ENCODE data around the gene BIRC2. TPM values are rescaled to one million over a fixed set of nuclear protein-coding genes. Genes with fewer than 3 reads are reported as not detected.

Gene BIRC2
- total and polyA plus RNA-seq, 4 donors = 14.1 to 46.7 (median 29.5) TPM

DNA sequence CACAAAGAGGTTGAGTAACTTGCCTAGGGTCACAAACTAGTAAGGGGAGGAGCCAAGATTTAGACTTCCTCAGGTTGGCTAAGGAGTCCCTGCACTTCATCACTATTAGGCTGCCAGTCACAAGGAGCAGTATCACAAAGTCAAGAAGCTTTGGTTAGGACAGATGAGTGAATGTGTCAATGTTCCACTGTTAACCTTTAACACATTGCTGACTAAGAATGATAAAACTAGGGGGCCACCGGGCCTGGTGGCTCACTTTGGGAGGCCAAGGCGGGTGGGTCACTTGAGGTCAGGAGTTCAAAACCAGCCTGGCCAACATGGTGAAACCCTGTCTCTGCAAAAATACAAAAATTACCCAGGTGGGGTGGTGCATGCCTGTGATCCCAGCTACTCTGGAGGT is 73.5 kb downstream of the BIRC2 start:
- H3K4me1 ChIP-seq (ENCODE audit: control insufficient read depth in 4 of 4, insufficient read depth in 4 of 4, low read length in 3 of 4) = peaks cover 0 to 12% (median 2%) of the 10 kb centered on the region in 4 donors

DNA sequence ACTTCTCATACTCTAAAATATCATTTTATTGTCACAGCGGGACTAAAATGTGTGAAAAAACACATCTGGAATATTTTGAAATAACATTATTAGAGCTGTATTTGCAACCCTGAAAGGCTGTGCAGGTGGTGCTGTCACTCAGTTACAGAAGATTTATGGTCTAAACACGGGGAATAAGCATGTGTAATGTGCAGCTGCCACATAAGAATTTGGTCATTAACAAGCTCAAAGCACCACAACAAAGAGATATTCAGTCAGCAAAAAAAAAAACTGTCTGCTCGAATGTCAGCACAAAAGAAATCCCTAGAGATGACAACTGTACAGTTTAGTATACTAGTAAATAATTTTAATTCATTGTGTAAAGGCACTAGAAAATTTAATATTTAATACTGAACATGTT is 74.2 kb downstream of the BIRC2 start:
- 77% methylated on average over 3 of the region's 3 CpGs for WGBS
- peaks cover 0 to 3% (median 1%) of the 10 kb centered on the region in 4 donors for H3K36me3 ChIP-seq (ENCODE audit: control insufficient read depth in 4 of 4, insufficient read depth in 3 of 4, low read depth in 1 of 4, low read length in 3 of 4)
- no peaks in the 10 kb centered on the region for H3K9me3 ChIP-seq (ENCODE audit: control insufficient read depth in 4 of 4, low read length in 3 of 4)
- no peak for DNase-seq (ENCODE audit: low spot score)
- TF ChIP-seq, protein P1, sequence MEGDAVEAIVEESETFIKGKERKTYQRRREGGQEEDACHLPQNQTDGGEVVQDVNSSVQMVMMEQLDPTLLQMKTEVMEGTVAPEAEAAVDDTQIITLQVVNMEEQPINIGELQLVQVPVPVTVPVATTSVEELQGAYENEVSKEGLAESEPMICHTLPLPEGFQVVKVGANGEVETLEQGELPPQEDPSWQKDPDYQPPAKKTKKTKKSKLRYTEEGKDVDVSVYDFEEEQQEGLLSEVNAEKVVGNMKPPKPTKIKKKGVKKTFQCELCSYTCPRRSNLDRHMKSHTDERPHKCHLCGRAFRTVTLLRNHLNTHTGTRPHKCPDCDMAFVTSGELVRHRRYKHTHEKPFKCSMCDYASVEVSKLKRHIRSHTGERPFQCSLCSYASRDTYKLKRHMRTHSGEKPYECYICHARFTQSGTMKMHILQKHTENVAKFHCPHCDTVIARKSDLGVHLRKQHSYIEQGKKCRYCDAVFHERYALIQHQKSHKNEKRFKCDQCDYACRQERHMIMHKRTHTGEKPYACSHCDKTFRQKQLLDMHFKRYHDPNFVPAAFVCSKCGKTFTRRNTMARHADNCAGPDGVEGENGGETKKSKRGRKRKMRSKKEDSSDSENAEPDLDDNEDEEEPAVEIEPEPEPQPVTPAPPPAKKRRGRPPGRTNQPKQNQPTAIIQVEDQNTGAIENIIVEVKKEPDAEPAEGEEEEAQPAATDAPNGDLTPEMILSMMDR (IDR thresholded peaks at IDR 0.05; ENCODE audit: low read depth, low read length, missing input control) = no peak
- TF ChIP-seq JUND (IDR thresholded peaks at IDR 0.05) (no peak), FOXA2 (IDR thresholded peaks at IDR 0.05) (no peak), RAD21 (IDR thresholded peaks at IDR 0.05) (no peak), HNF4G (IDR thresholded peaks at IDR 0.05) (no peak), RXRA (IDR thresholded peaks at IDR 0.05) (no peak), HNF4A (conservative IDR thresholded peaks at IDR 0.05) (no peak), YY1 (IDR thresholded peaks at IDR 0.05) (no peak), TAF1 (conservative IDR thresholded peaks at IDR 0.05) (no peak), EGR1 (IDR thresholded peaks at IDR 0.05; ENCODE audit: low read depth in 2 of 2) (no peak), FOXA1 (IDR thresholded peaks at IDR 0.05) (no peak), SP1 (IDR thresholded peaks at IDR 0.05) (no peak), NR2F2 (IDR thresholded peaks at IDR 0.05) (no peak)
- TF ChIP-seq, protein P2, sequence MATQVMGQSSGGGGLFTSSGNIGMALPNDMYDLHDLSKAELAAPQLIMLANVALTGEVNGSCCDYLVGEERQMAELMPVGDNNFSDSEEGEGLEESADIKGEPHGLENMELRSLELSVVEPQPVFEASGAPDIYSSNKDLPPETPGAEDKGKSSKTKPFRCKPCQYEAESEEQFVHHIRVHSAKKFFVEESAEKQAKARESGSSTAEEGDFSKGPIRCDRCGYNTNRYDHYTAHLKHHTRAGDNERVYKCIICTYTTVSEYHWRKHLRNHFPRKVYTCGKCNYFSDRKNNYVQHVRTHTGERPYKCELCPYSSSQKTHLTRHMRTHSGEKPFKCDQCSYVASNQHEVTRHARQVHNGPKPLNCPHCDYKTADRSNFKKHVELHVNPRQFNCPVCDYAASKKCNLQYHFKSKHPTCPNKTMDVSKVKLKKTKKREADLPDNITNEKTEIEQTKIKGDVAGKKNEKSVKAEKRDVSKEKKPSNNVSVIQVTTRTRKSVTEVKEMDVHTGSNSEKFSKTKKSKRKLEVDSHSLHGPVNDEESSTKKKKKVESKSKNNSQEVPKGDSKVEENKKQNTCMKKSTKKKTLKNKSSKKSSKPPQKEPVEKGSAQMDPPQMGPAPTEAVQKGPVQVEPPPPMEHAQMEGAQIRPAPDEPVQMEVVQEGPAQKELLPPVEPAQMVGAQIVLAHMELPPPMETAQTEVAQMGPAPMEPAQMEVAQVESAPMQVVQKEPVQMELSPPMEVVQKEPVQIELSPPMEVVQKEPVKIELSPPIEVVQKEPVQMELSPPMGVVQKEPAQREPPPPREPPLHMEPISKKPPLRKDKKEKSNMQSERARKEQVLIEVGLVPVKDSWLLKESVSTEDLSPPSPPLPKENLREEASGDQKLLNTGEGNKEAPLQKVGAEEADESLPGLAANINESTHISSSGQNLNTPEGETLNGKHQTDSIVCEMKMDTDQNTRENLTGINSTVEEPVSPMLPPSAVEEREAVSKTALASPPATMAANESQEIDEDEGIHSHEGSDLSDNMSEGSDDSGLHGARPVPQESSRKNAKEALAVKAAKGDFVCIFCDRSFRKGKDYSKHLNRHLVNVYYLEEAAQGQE (IDR thresholded peaks at IDR 0.05) = no peak
- no peak overlapping the region for H3K4me3 ChIP-seq (ENCODE audit: low read depth in 1 of 3, low read length in 3 of 3)
- H3K9ac ChIP-seq (ENCODE audit: low read depth in 1 of 2, low read length in 2 of 2) = no peak overlapping the region
- no peak overlapping the region for H3K27ac ChIP-seq (ENCODE audit: low read depth in 1 of 2, low read length in 2 of 2)
- no peaks in the 10 kb centered on the region for H3K27me3 ChIP-seq (ENCODE audit: control insufficient read depth in 4 of 4, insufficient read depth in 4 of 4, low read length in 3 of 4)
- H3K4me1 ChIP-seq (ENCODE audit: control insufficient read depth in 4 of 4, insufficient read depth in 4 of 4, low read length in 3 of 4) = peaks cover 0 to 12% (median 2%) of the 10 kb centered on the region in 4 donors

More for the DNA sequence above, 73.5 kb downstream of the BIRC2 start:
- 65% methylated on average over 2 of the region's 2 CpGs for WGBS
- no peak overlapping the region for H3K9ac ChIP-seq (ENCODE audit: low read depth in 1 of 2, low read length in 2 of 2)
- TF ChIP-seq EGR1 (IDR thresholded peaks at IDR 0.05; ENCODE audit: low read depth in 2 of 2) (no peak), HNF4G (IDR thresholded peaks at IDR 0.05) (no peak), YY1 (IDR thresholded peaks at IDR 0.05) (no peak), FOXA2 (IDR thresholded peaks at IDR 0.05) (no peak), RAD21 (IDR thresholded peaks at IDR 0.05) (no peak), NR2F2 (IDR thresholded peaks at IDR 0.05) (no peak), TAF1 (conservative IDR thresholded peaks at IDR 0.05) (no peak)
- TF ChIP-seq, protein P2 (IDR thresholded peaks at IDR 0.05) = no peak
- TF ChIP-seq, protein P1 (IDR thresholded peaks at IDR 0.05; ENCODE audit: low read depth, low read length, missing input control) = no peak
- TF ChIP-seq, protein P3, sequence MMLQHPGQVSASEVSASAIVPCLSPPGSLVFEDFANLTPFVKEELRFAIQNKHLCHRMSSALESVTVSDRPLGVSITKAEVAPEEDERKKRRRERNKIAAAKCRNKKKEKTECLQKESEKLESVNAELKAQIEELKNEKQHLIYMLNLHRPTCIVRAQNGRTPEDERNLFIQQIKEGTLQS (IDR thresholded peaks at IDR 0.05) = no peak
- TF ChIP-seq, protein P4, sequence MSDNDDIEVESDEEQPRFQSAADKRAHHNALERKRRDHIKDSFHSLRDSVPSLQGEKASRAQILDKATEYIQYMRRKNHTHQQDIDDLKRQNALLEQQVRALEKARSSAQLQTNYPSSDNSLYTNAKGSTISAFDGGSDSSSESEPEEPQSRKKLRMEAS (IDR thresholded peaks at IDR 0.05) = no peak
- H3K27me3 ChIP-seq (ENCODE audit: control insufficient read depth in 4 of 4, insufficient read depth in 4 of 4, low read length in 3 of 4) = no peaks in the 10 kb centered on the region
- no peaks in the 10 kb centered on the region for H3K9me3 ChIP-seq (ENCODE audit: control insufficient read depth in 4 of 4, low read length in 3 of 4)
- peaks cover 0 to 3% (median 1%) of the 10 kb centered on the region in 4 donors for H3K36me3 ChIP-seq (ENCODE audit: control insufficient read depth in 4 of 4, insufficient read depth in 3 of 4, low read depth in 1 of 4, low read length in 3 of 4)
- no peak overlapping the region for H3K4me3 ChIP-seq (ENCODE audit: low read depth in 1 of 3, low read length in 3 of 3)
- H3K27ac ChIP-seq (ENCODE audit: low read depth in 1 of 2, low read length in 2 of 2) = no peak overlapping the region
- no peak for DNase-seq (ENCODE audit: low spot score)

Measured in liver (tissue), 9 donors.